Embryonic facial prominence (tissue), 1 donor: ENCODE data around the gene NLK.

ENCODE experiments used
- DNase-seq: peaks from one replicate; pipeline ENCODE4 v3.0.0-alpha.2; 2016; ENCODE audit errors: extremely low spot score

Gene NLK

DNA sequence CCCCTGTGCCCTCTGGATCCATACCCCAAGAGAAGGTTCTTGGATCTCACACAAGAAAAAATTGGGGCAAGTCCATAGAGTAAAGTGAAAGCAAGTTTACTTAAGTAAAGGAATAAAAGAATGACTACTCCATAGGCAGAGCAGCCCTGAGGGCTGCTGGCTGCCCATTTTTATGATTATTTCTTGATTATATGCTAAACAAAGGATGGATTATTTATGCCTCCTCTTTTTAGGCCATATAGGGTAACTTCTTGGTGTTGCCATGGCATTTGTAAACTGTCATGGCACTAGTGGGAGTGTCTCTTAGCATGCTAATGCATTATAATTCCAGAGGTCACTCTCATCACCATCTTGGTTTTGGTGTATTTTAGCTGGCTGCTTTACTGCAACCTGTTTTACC, 70.8 kb downstream of the NLK start:
- no peak for DNase-seq

DNA sequence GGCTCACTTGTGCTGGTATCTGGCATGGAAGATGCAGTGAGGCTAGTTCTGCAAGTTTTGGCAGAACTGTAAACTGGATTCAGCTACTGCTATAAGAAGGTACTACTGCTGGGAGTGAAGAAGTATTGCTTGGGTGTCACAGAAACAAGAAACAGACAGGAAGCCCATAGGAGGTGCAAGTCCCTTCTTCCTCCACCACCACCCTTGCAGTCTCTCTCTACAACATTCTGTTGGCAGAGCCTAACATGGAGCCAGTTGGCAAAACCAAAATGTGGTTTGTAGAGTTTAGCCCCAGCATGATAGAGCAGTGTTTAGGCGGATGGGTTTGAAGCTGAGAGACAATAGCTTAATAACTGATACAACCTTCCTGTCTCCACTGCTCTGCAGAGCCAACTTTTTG, 72.6 kb downstream of the NLK start:
- DNase-seq, result no peak

DNA sequence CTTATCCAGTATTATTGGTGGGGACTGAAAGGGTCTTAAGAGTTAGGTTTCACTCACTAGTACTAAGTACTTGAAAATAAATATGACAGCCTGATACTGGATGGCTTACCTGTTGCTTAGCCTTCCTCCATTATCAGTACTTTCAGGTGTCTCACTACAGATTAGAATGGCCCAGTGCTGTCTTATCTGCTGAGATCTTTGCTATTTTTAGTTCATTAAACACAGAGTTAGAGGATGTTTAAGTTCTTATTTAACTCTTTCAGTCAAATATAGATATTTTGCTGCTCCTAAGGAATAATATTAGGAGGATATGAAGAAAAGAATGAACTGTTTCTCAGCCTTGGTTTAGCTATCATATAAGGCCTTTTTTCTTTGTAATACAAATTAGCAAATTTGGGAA, 74.8 kb downstream of the NLK start:
- no peak for DNase-seq

GRCh38 chr17:28118362-28118761, 75.9 kb downstream of the NLK start:
- DNase-seq, result no peak

- no peak for DNase-seq
These were observed 76.6 kb downstream of the NLK start for GRCh38 chr17:28119046-28119445.

DNA sequence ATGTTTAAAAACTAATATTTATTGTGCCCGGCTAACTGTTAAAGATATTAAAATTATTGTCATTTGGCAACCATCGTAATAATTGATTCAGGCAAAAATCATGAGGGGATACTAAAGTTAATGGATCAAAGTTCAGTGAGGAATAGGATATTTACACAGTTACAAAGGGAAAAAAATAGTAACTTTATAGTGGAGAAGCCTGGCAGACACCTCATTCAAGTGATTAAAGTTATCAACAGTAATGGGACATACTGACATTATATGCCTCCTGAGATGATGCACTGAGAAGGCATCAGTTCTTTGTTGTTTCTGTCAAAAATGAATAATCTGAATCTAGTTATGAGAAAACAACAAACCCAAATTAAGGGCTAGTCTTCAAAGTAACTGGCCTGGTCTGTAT, 77.1 kb downstream of the NLK start:
- DNase-seq, result no peak

- DNase-seq, result no peak
These were observed 78.3 kb downstream of the NLK start for GRCh38 chr17:28120766-28121165.

DNA sequence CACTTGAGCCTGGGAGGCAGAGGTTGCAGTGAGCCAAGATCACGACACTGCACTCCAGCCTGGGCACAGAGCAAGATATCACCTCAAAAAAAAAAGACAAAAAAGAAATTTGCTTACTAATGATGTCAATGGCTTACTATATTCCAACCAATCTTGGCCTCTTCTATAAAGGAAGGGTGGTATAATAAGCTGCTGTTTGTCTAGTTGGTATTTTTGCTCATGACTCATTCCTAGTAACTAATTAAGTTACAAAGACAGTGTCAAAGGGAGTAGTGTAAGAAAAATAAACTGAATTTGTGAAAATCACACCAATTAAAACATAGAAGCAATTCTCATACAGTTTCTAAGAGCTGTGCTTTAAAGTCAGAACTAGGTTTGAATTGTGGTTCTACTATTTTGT, 82.5 kb downstream of the NLK start:
- DNase-seq, result no peak

- no peak for DNase-seq
These were observed 83.3 kb downstream of the NLK start for GRCh38 chr17:28125526-28126378.

DNA sequence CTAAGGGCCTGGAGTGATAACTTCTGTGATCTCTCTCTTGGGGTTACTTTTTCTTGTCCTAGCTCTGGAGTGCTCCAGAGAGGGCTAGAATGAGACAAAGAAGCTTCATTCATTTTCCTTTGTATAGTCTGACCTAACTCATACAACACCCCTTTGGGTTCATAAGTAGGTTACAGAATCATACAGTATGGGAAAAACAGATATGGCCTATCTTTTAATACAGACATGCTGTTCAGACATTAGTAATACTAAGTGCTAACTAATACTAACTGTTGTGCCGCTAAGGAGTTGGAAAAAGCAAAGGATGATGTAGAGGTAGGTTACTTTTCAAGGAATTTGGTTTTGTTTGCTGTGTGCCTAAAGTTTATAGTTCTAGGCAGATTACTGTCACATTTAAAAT, 84.7 kb downstream of the NLK start:
- no peak for DNase-seq

GRCh38 chr17:28128779-28129178, 86.3 kb downstream of the NLK start:
- no peak for DNase-seq

GRCh38 chr17:28130472-28130871, 88.0 kb downstream of the NLK start:
- no peak for DNase-seq

GRCh38 chr17:28131599-28131998, 89.1 kb downstream of the NLK start:
- DNase-seq, result no peak

DNA sequence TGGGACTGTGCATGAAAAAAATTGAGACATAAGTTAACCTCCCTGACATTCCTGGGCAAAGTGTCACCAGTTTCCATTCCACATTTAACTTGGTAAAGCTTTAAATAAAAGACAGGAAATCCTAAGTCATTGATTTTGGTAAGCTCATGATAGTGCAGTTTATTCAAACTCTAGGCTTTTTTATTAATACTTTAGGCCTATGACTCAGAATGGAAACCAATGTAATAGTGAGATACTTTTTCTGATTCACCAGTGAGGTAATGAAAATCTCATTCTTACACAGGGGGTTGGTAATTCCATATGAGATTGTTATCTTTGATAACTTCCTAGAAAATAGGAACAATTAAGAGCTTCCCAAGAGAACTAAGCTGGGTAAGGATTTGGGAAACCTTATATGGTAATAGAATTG, 91.1 kb downstream of the NLK start:
- DNase-seq, result no peak

GRCh38 chr17:28136923-28137322, 94.4 kb downstream of the NLK start:
- DNase-seq, result no peak

- no peak for DNase-seq
These were observed 97.3 kb downstream of the NLK start for GRCh38 chr17:28139822-28140221.

GRCh38 chr17:28141313-28141712, 98.8 kb downstream of the NLK start:
- no peak for DNase-seq

DNA sequence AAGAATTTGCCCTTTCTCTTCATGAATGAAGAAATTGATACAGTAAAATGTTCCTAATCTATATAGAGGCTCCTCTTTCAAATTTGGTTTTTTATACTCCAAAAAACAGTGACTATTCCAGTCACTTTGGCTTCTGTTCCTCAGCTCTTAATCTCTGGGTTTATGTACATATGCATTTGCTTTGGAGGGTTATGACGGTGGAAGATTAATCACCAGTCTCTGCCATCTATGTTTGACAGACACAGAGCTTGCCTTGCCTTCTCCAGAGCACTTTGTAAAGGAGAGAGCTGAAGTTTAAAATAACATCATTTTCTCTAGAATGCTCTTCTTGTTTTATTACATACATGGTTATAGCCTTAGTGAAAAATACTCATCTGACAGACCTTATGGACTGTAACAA, 99.3 kb downstream of the NLK start:
- no peak for DNase-seq

GRCh38 chr17:28142305-28142704, 99.8 kb downstream of the NLK start:
- no peak for DNase-seq

DNA sequence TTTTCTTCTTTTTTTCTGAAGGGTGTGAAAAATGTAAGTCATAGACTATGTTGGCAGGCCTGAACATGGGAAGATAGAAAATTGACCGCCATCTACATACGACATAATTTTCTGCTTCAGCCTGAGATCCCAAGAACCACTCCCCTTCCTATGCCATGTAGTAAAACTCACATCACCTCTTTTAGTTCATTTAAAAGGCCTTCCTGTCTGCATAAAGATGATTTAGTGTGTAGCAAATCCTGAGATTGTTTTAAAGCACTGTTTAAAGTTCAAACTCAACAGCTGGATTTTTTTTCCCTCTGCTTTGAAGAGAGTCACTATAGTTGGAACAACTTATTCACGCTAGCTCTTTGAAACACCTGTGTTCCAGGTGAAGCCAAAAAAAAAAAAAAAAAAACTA, 101.5 kb downstream of the NLK start:
- no peak for DNase-seq

DNA sequence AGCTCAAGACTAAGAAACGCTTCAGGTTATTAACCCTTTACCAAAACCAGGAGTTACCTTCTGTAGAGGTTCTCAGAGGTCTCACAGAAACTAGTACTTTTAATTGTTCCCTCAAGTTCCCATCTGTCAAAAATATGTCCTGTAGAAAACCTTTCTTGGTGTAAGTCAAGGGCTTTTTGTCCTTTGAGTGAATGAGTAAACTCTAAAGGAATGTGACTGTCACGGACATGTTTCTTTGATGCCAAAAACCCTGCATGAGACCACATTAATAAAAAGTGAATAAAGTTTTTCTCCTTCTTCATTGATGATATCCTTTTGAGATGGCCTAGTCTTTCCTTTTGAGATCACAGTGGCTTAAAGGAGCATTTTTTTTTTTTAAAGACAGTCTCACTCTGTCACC, 102.9 kb downstream of the NLK start:
- DNase-seq, result no peak

- DNase-seq, result no peak
These were observed 104.5 kb downstream of the NLK start for GRCh38 chr17:28147017-28147416.

GRCh38 chr17:28151001-28151400, 108.5 kb downstream of the NLK start:
- DNase-seq, result no peak

GRCh38 chr17:28154214-28154613, 111.7 kb downstream of the NLK start:
- DNase-seq, result no peak
